ENCODE data around the gene PRSS22. TPM values are rescaled to one million over a fixed set of nuclear protein-coding genes. Genes with fewer than 3 reads are reported as not detected.

The PRSS22 gene
- total RNA-seq, 1 donor from 2014 or later = 76.0 TPM

GRCh38 chr16:2835638-2836493 is 22.1 kb downstream of the PRSS22 start:
- peak; percentile 99 for DNase-seq (ENCODE audit: low read depth)
- no peak overlapping the region for H3K4me3 ChIP-seq (ENCODE audit: low read depth, low read length)
- no peak for TF ChIP-seq CTCF (IDR thresholded peaks at IDR 0.05; ENCODE audit: insufficient read depth, low read length, poor library complexity, severe bottlenecking)

GRCh38 chr16:2834968-2835367 is 23.0 kb downstream of the PRSS22 start:
- DNase-seq (ENCODE audit: low read depth) = no peak
- Histone ChIP-seq H3K27me3 (ENCODE audit: control insufficient read depth, insufficient read depth, low read length) (no peaks in the 10 kb centered on the region), H3K36me3 (ENCODE audit: control insufficient read depth, insufficient read depth, low read length) (no peaks in the 10 kb centered on the region), H3K4me3 (ENCODE audit: low read depth, low read length) (no peak overlapping the region)
- no peak for TF ChIP-seq CTCF (IDR thresholded peaks at IDR 0.05; ENCODE audit: insufficient read depth, low read length, poor library complexity, severe bottlenecking)

More at GRCh38 chr16:2835638-2836493, 22.1 kb downstream of the PRSS22 start:
- Histone ChIP-seq H3K36me3 (ENCODE audit: control insufficient read depth, insufficient read depth, low read length) (no peaks in the 10 kb centered on the region), H3K27me3 (ENCODE audit: control insufficient read depth, insufficient read depth, low read length) (no peaks in the 10 kb centered on the region)

- TF ChIP-seq CTCF (IDR thresholded peaks at IDR 0.05; ENCODE audit: insufficient read depth, low read length, poor library complexity, severe bottlenecking) = no peak
- no peaks in the 10 kb centered on the region for H3K27me3 ChIP-seq (ENCODE audit: control insufficient read depth, insufficient read depth, low read length)
- H3K36me3 ChIP-seq (ENCODE audit: control insufficient read depth, insufficient read depth, low read length) = no peaks in the 10 kb centered on the region
- no peak overlapping the region for H3K4me3 ChIP-seq (ENCODE audit: low read depth, low read length)
- no peak for DNase-seq (ENCODE audit: low read depth)
These were observed 24.2 kb downstream of the PRSS22 start for GRCh38 chr16:2833776-2834175.

- DNase-seq (ENCODE audit: low read depth) = no peak
- Histone ChIP-seq H3K36me3 (ENCODE audit: control insufficient read depth, insufficient read depth, low read length) (no peaks in the 10 kb centered on the region), H3K27me3 (ENCODE audit: control insufficient read depth, insufficient read depth, low read length) (peaks cover 2% of the 10 kb centered on the region), H3K4me3 (ENCODE audit: low read depth, low read length) (no peak overlapping the region)
- TF ChIP-seq CTCF (IDR thresholded peaks at IDR 0.05; ENCODE audit: insufficient read depth, low read length, poor library complexity, severe bottlenecking) = no peak
These were observed 26.8 kb downstream of the PRSS22 start for GRCh38 chr16:2831203-2831602.

GRCh38 chr16:2830355-2830695 is 27.6 kb downstream of the PRSS22 start:
- no peaks in the 10 kb centered on the region for H3K36me3 ChIP-seq (ENCODE audit: control insufficient read depth, insufficient read depth, low read length)
- TF ChIP-seq CTCF (IDR thresholded peaks at IDR 0.05; ENCODE audit: insufficient read depth, low read length, poor library complexity, severe bottlenecking) = no peak
- H3K27me3 ChIP-seq (ENCODE audit: control insufficient read depth, insufficient read depth, low read length) = peaks cover 2% of the 10 kb centered on the region
- no peak for DNase-seq (ENCODE audit: low read depth)
- no peak overlapping the region for H3K4me3 ChIP-seq (ENCODE audit: low read depth, low read length)

Measured in kidney epithelial cell (primary cell).